DND-41 (cell line): ENCODE measurements around the gene ATXN1L.

Experiments
- ATAC-seq: fragments of 200-7000 bp; cut with Tn5 transposase; 3 replicates; pipeline ENCODE4 v1.9.1; 2021; ENCODE audit warnings: low read depth; ENCODE audit not compliant: insufficient read depth
- DNase-seq: peaks from one replicate; pipeline ENCODE4 v3.0.0-alpha.2; 2020
- H2AFZ ChIP-seq: 2 replicates; pipeline ENCODE4 v1.6.0; 2012; ENCODE audit warnings: low read depth, low read length
- H3K27ac ChIP-seq: 2 replicates; pipeline ENCODE4 v1.5.1; 2012; ENCODE audit warnings: low read length, inconsistent platforms
- H3K27me3 ChIP-seq: fragments of 200-600 bp; sonication (generic); 2 replicates; pipeline ENCODE4 v1.6.0; 2012; ENCODE audit warnings: low read length, mild to moderate bottlenecking, inconsistent platforms; ENCODE audit not compliant: insufficient read depth, poor library complexity
- H3K36me3 ChIP-seq: 2 replicates; pipeline ENCODE4 v1.5.1; 2012; ENCODE audit warnings: low read length, inconsistent platforms; ENCODE audit not compliant: insufficient read depth
- H3K4me1 ChIP-seq: 2 replicates; pipeline ENCODE4 v1.5.1; 2012; ENCODE audit warnings: mild to moderate bottlenecking, low read length; ENCODE audit not compliant: insufficient read depth
- H3K4me2 ChIP-seq: 2 replicates; pipeline ENCODE4 v1.6.0; 2012; ENCODE audit warnings: mild to moderate bottlenecking, moderate library complexity, low read length, inconsistent platforms; ENCODE audit not compliant: insufficient read depth
- H3K4me3 ChIP-seq, 2 experiments: fragments of 200-600 bp in 1 of 2; shearing (Covaris generic) in 1 of 2; 2 replicates each; pipeline ENCODE4 v1.5.1; 2012 to 2016; ENCODE audit warnings: inconsistent platforms in 2 of 2, low read length in 2 of 2, mild to moderate bottlenecking in 2 of 2, low read depth in 1 of 2, moderate library complexity in 1 of 2
- H3K79me2 ChIP-seq: 2 replicates; pipeline ENCODE4 v1.6.0; 2012; ENCODE audit warnings: low read length, inconsistent platforms; ENCODE audit not compliant: insufficient read depth
- H3K9ac ChIP-seq: 2 replicates; pipeline ENCODE4 v1.6.0; 2012; ENCODE audit warnings: low read depth, mild to moderate bottlenecking, inconsistent platforms, low read length, moderate library complexity
- H3K9me3 ChIP-seq: 2 replicates; pipeline ENCODE4 v1.5.1; 2012; ENCODE audit warnings: low read length, moderate library complexity, mild to moderate bottlenecking, inconsistent platforms; ENCODE audit not compliant: insufficient read depth, severe bottlenecking
- H4K20me1 ChIP-seq: 2 replicates; pipeline ENCODE4 v1.6.0; 2012; ENCODE audit warnings: low read length; ENCODE audit not compliant: insufficient read depth
- EZH2 ChIP-seq: IDR thresholded peaks from 3 replicates; pipeline ENCODE4 v1.6.1; 2012; ENCODE audit warnings: borderline replicate concordance, low read depth, mild to moderate bottlenecking, moderate library complexity, low read length, inconsistent platforms; ENCODE audit not compliant: severe bottlenecking
- TF ChIP-seq, protein P1 (sequence below): IDR thresholded peaks from 2 replicates; pipeline ENCODE4 v1.5.1; 2012; ENCODE audit warnings: borderline replicate concordance, low read length, moderate library complexity, mild to moderate bottlenecking; ENCODE audit not compliant: poor library complexity, severe bottlenecking; ENCODE audit errors: extremely low read depth

Gene ATXN1L

DNA sequence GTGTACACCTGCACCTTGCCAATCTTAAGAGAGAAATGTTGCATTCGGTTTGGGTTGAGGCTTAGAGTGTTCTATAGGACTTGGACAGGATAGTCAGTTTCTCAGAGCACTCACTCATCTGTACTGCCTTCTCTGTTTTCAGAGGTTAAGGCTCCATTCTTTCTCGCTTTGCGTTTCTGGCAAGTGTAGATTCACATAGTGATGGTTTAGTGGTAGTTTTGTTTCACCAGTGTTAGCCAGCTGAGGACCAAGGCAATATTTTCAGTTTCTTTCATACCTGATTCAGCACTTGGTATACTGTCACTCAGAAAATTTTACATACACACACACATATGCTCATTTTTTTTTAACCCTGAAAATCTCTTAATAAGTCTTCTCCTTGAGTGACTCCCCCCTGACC is 1.3 kb downstream of the ATXN1L start:
- DNase-seq = no peak
- Histone ChIP-seq H3K27ac (no peak overlapping the region), H4K20me1 (peaks cover 31% of the 10 kb centered on the region; the same call in 1 of the 2 replicates), H3K27me3 (no peaks in the 10 kb centered on the region), H3K4me2 (peak overlapping the region; percentile 90), H2AFZ (no peak overlapping the region), H3K4me1 (peaks cover 33% of the 10 kb centered on the region), H3K9me3 (no peaks in the 10 kb centered on the region), H3K9ac (peak overlapping the region; percentile 87), H3K4me3 (peak overlapping the region; percentile 57 to 80; a peak in 3 of 4 replicates), H3K79me2 (peaks cover 33% of the 10 kb centered on the region), H3K36me3 (peaks cover 47% of the 10 kb centered on the region)
- no peak for ATAC-seq
- TF ChIP-seq EZH2 = no peak
- TF ChIP-seq, protein P1, sequence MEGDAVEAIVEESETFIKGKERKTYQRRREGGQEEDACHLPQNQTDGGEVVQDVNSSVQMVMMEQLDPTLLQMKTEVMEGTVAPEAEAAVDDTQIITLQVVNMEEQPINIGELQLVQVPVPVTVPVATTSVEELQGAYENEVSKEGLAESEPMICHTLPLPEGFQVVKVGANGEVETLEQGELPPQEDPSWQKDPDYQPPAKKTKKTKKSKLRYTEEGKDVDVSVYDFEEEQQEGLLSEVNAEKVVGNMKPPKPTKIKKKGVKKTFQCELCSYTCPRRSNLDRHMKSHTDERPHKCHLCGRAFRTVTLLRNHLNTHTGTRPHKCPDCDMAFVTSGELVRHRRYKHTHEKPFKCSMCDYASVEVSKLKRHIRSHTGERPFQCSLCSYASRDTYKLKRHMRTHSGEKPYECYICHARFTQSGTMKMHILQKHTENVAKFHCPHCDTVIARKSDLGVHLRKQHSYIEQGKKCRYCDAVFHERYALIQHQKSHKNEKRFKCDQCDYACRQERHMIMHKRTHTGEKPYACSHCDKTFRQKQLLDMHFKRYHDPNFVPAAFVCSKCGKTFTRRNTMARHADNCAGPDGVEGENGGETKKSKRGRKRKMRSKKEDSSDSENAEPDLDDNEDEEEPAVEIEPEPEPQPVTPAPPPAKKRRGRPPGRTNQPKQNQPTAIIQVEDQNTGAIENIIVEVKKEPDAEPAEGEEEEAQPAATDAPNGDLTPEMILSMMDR = no peak

DNA sequence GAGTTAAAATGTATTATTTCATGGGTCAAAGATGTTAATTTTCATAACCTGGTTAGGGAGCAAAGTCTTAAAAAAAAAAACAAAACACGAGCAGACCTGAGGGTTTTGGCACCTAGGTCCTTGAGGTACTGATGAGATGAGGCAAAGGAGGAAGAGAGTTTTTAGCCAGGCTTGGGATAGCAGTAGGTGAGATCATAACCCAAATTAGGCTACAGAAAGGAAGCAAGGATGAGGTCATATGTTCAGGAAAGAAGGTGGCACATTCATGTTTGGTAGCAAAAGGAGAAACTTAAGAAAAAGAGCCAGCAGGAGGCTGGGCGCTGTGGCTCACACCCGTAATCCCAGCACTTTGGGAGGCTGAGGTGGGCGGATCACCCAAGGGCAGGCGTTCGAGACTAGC is 2.8 kb downstream of the ATXN1L start:
- Histone ChIP-seq H3K27ac (no peak overlapping the region), H3K4me1 (peaks cover 33% of the 10 kb centered on the region), H2AFZ (no peak overlapping the region), H3K4me3 (no peak overlapping the region), H3K9ac (no peak overlapping the region), H3K36me3 (peaks cover 61% of the 10 kb centered on the region), H3K27me3 (no peaks in the 10 kb centered on the region), H4K20me1 (peaks cover 32% of the 10 kb centered on the region; the same call in 1 of the 2 replicates), H3K79me2 (peaks cover 37% of the 10 kb centered on the region), H3K4me2 (no peak overlapping the region), H3K9me3 (no peaks in the 10 kb centered on the region)
- DNase-seq = no peak
- no peak for ATAC-seq
- no peak for TF ChIP-seq EZH2
- TF ChIP-seq, protein P1 = no peak

DNA sequence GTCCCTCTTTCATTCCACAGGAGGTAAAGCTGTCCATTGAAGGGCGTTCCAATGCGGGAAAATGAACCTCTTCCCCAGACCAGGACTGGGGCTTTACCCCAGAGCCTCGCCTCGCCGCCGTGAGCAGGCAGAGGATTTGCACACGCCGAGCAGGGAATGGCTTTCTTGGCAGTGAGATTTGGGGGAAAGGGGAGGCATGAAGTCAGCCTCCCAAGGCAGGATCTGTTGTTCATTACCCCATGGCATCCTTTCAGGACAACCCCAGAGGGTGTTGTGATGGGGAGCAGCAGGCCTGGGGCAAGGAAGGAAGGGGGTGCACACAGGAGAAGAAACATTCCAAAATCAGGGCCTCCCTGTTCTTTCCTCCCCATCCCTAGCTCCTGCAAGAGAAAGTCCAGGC is 6.0 kb downstream of the ATXN1L start:
- peak; percentile 29; the same call in 1 of the 3 replicates for ATAC-seq
- TF ChIP-seq EZH2 = no peak
- TF ChIP-seq, protein P1 = no peak
- H3K4me3 ChIP-seq = no peak overlapping the region
- no peak overlapping the region for H3K27ac ChIP-seq
- DNase-seq = peak; percentile 5
- no peak overlapping the region for H3K4me2 ChIP-seq
- H3K9me3 ChIP-seq = no peaks in the 10 kb centered on the region
- peaks cover 22% of the 10 kb centered on the region for H3K4me1 ChIP-seq
- H2AFZ ChIP-seq = no peak overlapping the region
- peaks cover 36% of the 10 kb centered on the region for H3K79me2 ChIP-seq
- peaks cover 82% of the 10 kb centered on the region for H3K36me3 ChIP-seq
- H4K20me1 ChIP-seq = peaks cover 51% of the 10 kb centered on the region; the same call in 1 of the 2 replicates
- H3K27me3 ChIP-seq = no peaks in the 10 kb centered on the region
- no peak overlapping the region for H3K9ac ChIP-seq

DNA sequence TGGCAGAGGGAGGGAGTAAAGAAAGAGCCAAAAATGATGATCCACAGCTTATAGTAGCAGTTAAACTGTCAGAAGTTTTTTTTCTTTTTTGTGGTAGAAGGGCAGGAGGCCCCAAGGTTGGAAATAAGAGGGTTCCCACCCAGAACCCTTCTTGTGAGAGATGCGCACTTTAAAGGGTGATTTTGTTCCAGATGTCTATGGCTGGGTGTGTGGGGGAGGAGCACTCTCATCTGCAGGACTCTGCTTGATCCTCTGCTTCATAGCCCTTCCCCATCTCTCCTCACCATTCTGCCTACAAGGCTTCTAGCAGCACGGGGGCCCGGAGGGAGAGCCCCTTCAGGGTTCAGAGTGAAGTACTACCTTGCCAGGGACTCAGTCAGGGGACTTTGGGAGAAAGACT is 6.4 kb downstream of the ATXN1L start:
- H3K27me3 ChIP-seq = no peaks in the 10 kb centered on the region
- H3K4me2 ChIP-seq = no peak overlapping the region
- peak; percentile 81 for ATAC-seq
- H2AFZ ChIP-seq = no peak overlapping the region
- H3K4me1 ChIP-seq = peaks cover 18% of the 10 kb centered on the region
- H3K79me2 ChIP-seq = peaks cover 32% of the 10 kb centered on the region
- H3K36me3 ChIP-seq = peaks cover 82% of the 10 kb centered on the region
- no peak overlapping the region for H3K27ac ChIP-seq
- no peak overlapping the region for H3K9ac ChIP-seq
- H3K4me3 ChIP-seq = no peak overlapping the region
- no peak for TF ChIP-seq EZH2
- TF ChIP-seq, protein P1 = no peak
- H4K20me1 ChIP-seq = peaks cover 47% of the 10 kb centered on the region; the same call in 1 of the 2 replicates
- no peaks in the 10 kb centered on the region for H3K9me3 ChIP-seq
- peak; percentile 53 for DNase-seq
